H1 (cell line): ENCODE measurements around the gene KLHL40. TPM values are rescaled to one million over a fixed set of nuclear protein-coding genes. Genes with fewer than 3 reads are reported as not detected.

Source experiments
- CTBP2 ChIP-seq: IDR thresholded peaks from 2 replicates; pipeline ENCODE4 v1.7.0; 2011; ENCODE audit warnings: borderline replicate concordance, mild to moderate bottlenecking, moderate library complexity, mixed read lengths, low read length; ENCODE audit not compliant: insufficient read depth, insufficient read length
- RAD21 ChIP-seq, 2 experiments: IDR thresholded peaks in 1 of 2; conservative IDR thresholded peaks in 1 of 2; 2 replicates each; pipeline ENCODE4 v1.6.1; 2011; ENCODE audit warnings: low read depth in 2 of 2, low read length in 2 of 2, improper control_type of control experiment in 1 of 2, inconsistent platforms in 1 of 2, mild to moderate bottlenecking in 1 of 2, moderate library complexity in 1 of 2
- RBBP5 ChIP-seq: IDR thresholded peaks from 2 replicates; pipeline ENCODE4 v1.7.1; 2012; ENCODE audit warnings: low read depth, mild to moderate bottlenecking, inconsistent platforms, low read length, moderate library complexity, borderline replicate concordance
- SAP30 ChIP-seq: fragments of 300-600 bp; sonication (generic); IDR thresholded peaks from 2 replicates; pipeline ENCODE4 v1.7.1; 2012; ENCODE audit warnings: low read length, moderate library complexity, mild to moderate bottlenecking, inconsistent platforms; ENCODE audit not compliant: insufficient read depth, insufficient replicate concordance
- polyA plus RNA-seq, 7 experiments: library from polyadenylated mRNA; depleted of rRNA in 3 of 7; stranded (reverse) in 5 of 7; unstranded in 2 of 7; fragments of >200 nt in 5 of 7; fragments of 200-250 nt in 2 of 7; gene quantifications; 1 replicate in 5 of 7; 2 replicates in 1 of 7; 4 replicates in 1 of 7; pipeline versions ENCODE4 v1.2.1 to v1.2.3, GENCODE V29; 2011 to 2013; ENCODE audit warnings: missing spikeins in 2 of 7, mixed read lengths in 2 of 7
- total RNA-seq: library from RNA; stranded (reverse); fragmentation: NEBNext Ultra II Directional; extraction: Animal tissue kit (Norgen Biotek cat#: 25700); gene quantifications from 2 replicates; pipeline ENCODE4 v1.2.1, GENCODE V29; 2021
- TF ChIP-seq, protein P1 (sequence below): IDR thresholded peaks from 2 replicates; pipeline ENCODE4 v1.6.1; 2011; ENCODE audit warnings: low read length, improper control_type of control experiment

The KLHL40 gene
- total and polyA plus RNA-seq, 2 of the 8 experiments (the other 6 are each of a cell fraction or from before 2014, with no cell fraction given), result 0.02 TPM; not detected in 1

GRCh38 chr3:42712344-42712648 is 27.0 kb downstream of the KLHL40 start (continued):
- no peak for TF ChIP-seq CTBP2
- no peak for TF ChIP-seq RBBP5
- no peak for TF ChIP-seq RAD21 (IDR thresholded peaks at IDR 0.05 in 1 of 2, conservative IDR thresholded peaks at IDR 0.05 in 1 of 2; ENCODE audit: low read depth in 2 of 2, low read length in 2 of 2)
- TF ChIP-seq, protein P1, sequence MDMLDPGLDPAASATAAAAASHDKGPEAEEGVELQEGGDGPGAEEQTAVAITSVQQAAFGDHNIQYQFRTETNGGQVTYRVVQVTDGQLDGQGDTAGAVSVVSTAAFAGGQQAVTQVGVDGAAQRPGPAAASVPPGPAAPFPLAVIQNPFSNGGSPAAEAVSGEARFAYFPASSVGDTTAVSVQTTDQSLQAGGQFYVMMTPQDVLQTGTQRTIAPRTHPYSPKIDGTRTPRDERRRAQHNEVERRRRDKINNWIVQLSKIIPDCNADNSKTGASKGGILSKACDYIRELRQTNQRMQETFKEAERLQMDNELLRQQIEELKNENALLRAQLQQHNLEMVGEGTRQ, result no peak
- TF ChIP-seq SAP30, result no peak
